T-helper 17 cell (primary cell): ENCODE measurements around the gene PEMT. TPM values are rescaled to one million over a fixed set of nuclear protein-coding genes. Genes with fewer than 3 reads are reported as not detected.

Source experiments
- ATAC-seq: fragments of 150-1000 bp; cut with Tn5 transposase; 2 replicates; pipeline ENCODE4 v1.10.0; 2021; ENCODE audit warnings: mild to moderate bottlenecking, moderate library complexity
- DNase-seq, 3 donors: peaks; one replicate each; pipeline versions ENCODE4 v3.0.0 to v3.0.0-alpha.2; 2020 to 2021
- H3K9me3 ChIP-seq: one replicate; pipeline ENCODE4 v1.7.0; 2013; ENCODE audit warnings: low read length, mild to moderate bottlenecking; ENCODE audit not compliant: control insufficient read depth, poor library complexity, severe bottlenecking
- H3K27ac Mint-ChIP-seq: one replicate; pipeline ENCODE4 v1.8.0; 2022; ENCODE audit warnings: mild to moderate bottlenecking, moderate library complexity, mixed read lengths
- H3K27me3 Mint-ChIP-seq: one replicate; pipeline ENCODE4 v1.8.0; 2022; ENCODE audit warnings: mixed read lengths
- H3K36me3 Mint-ChIP-seq: one replicate; pipeline ENCODE4 v1.8.0; 2022; ENCODE audit warnings: low read depth, mixed read lengths
- H3K4me1 Mint-ChIP-seq: one replicate; pipeline ENCODE4 v1.8.0; 2022; ENCODE audit warnings: mild to moderate bottlenecking, mixed read lengths
- H3K4me3 Mint-ChIP-seq: one replicate; pipeline ENCODE4 v1.8.0; 2022; ENCODE audit warnings: mild to moderate bottlenecking, moderate library complexity, mixed read lengths
- total RNA-seq, 4 donors: library from RNA in 2 of 4; stranded (reverse) in 2 of 4; gene quantifications; one replicate each; pipeline ENCODE4 v1.2.3 and lab custom pipeline; 2022 to 2026

PEMT gene
- total RNA-seq, 2 donors from 2014 or later, result 13.8 to 14.8 TPM

GRCh38 chr17:17561408-17562145 is 29.9 kb downstream of the PEMT start:
- Mint-ChIP-seq H3K4me1 (peaks cover 11% of the 10 kb centered on the region), H3K27me3 (no peaks in the 10 kb centered on the region), H3K36me3 (no peaks in the 10 kb centered on the region), H3K27ac (no peak overlapping the region), H3K4me3 (no peak overlapping the region)
- no peak for DNase-seq
- no peaks in the 10 kb centered on the region for H3K9me3 ChIP-seq
- no peak for ATAC-seq

GRCh38 chr17:17560975-17561374 is 30.5 kb downstream of the PEMT start:
- ATAC-seq, result no peak
- H3K9me3 ChIP-seq, result no peaks in the 10 kb centered on the region
- H3K27ac Mint-ChIP-seq, result no peak overlapping the region
- H3K36me3 Mint-ChIP-seq, result no peaks in the 10 kb centered on the region
- H3K4me1 Mint-ChIP-seq, result peaks cover 13% of the 10 kb centered on the region
- no peak overlapping the region for H3K4me3 Mint-ChIP-seq
- no peak for DNase-seq
- no peaks in the 10 kb centered on the region for H3K27me3 Mint-ChIP-seq

- H3K36me3 Mint-ChIP-seq, result no peaks in the 10 kb centered on the region
- no peaks in the 10 kb centered on the region for H3K9me3 ChIP-seq
- DNase-seq, result no peak
- H3K27ac Mint-ChIP-seq, result no peak overlapping the region
- peaks cover 11% of the 10 kb centered on the region for H3K4me1 Mint-ChIP-seq
- no peak for ATAC-seq
- H3K4me3 Mint-ChIP-seq, result no peak overlapping the region
- no peaks in the 10 kb centered on the region for H3K27me3 Mint-ChIP-seq
Observed at GRCh38 chr17:17560167-17560566, 31.3 kb downstream of the PEMT start.

DNA sequence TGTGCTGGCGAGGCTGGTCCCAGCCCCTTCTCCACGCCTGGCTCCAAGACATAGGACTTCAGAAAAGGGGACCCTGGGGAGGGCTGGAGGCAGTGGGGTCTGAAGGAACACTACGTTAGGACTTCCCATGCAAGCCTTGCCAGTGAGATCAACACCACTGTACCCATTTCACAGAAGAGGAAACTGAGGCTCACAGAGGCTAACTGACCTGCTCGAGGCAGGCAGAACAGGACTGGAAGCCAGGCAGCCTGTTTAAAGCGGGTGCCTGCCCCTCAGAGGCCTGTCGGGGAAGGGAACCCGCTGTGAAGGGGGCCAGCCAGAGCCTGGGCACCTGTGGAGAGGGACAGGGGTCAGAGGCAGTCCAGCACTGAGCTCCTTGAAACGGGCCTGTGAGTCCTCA is 32.3 kb downstream of the PEMT start:
- Mint-ChIP-seq H3K27ac (no peak overlapping the region), H3K4me1 (peaks cover 10% of the 10 kb centered on the region), H3K27me3 (no peaks in the 10 kb centered on the region), H3K36me3 (no peaks in the 10 kb centered on the region), H3K4me3 (no peak overlapping the region)
- no peak for DNase-seq
- ATAC-seq, result no peak
- H3K9me3 ChIP-seq, result no peaks in the 10 kb centered on the region

- DNase-seq (no peak), ATAC-seq (no peak)
- H3K9me3 ChIP-seq, result no peaks in the 10 kb centered on the region
- no peak overlapping the region for H3K4me3 Mint-ChIP-seq
- no peaks in the 10 kb centered on the region for H3K27me3 Mint-ChIP-seq
- no peaks in the 10 kb centered on the region for H3K36me3 Mint-ChIP-seq
- peaks cover 10% of the 10 kb centered on the region for H3K4me1 Mint-ChIP-seq
- no peak overlapping the region for H3K27ac Mint-ChIP-seq
Observed at GRCh38 chr17:17558431-17558830, 33.1 kb downstream of the PEMT start.

DNA sequence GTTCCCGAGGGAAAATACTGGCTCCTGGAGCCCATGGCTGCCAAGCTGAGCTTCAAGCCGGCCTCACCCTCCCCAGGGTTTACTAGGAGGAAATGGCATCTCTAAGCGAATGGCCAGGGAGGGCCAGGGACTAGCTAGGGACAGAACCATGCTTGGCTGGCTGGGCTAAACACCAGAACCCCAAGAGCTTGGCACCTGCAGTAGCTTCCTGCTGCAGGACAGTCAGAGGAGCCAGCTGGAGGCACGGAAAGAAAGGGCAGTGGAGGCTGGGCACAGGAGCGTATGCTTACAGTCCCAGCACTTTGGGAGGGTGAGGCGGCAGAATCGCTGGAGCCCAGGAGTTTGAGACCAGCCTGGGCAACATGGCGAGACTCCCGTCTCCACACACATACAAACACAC is 33.7 kb downstream of the PEMT start:
- no peaks in the 10 kb centered on the region for H3K27me3 Mint-ChIP-seq
- H3K9me3 ChIP-seq, result no peaks in the 10 kb centered on the region
- H3K27ac Mint-ChIP-seq, result no peak overlapping the region
- ATAC-seq, result no peak
- H3K4me3 Mint-ChIP-seq, result no peak overlapping the region
- no peak for DNase-seq
- no peaks in the 10 kb centered on the region for H3K36me3 Mint-ChIP-seq
- H3K4me1 Mint-ChIP-seq, result peaks cover 8% of the 10 kb centered on the region

DNA sequence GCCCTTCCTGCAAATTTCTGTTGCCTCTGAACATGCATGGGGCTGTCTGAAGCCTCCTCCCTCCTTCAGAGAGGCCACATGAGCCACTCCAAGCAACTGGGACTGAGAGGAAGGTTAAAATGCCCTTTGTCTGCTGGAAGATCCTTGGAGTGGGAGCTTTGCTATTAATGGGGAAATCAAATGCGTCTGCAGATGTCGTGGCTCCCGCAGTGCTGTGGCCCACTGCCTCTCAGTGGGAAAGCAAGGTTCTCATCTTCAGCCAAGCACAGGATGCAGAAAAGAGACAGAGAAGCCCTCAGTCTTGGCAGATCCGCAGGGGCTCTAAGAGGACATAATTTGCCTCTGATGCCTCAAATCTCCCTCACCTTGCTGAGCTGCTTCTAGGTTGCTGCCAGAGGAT is 34.8 kb downstream of the PEMT start:
- Mint-ChIP-seq H3K36me3 (no peaks in the 10 kb centered on the region), H3K4me3 (no peak overlapping the region), H3K4me1 (peaks cover 8% of the 10 kb centered on the region), H3K27me3 (no peaks in the 10 kb centered on the region), H3K27ac (no peak overlapping the region)
- DNase-seq (no peak), ATAC-seq (no peak)
- H3K9me3 ChIP-seq, result no peaks in the 10 kb centered on the region

DNA sequence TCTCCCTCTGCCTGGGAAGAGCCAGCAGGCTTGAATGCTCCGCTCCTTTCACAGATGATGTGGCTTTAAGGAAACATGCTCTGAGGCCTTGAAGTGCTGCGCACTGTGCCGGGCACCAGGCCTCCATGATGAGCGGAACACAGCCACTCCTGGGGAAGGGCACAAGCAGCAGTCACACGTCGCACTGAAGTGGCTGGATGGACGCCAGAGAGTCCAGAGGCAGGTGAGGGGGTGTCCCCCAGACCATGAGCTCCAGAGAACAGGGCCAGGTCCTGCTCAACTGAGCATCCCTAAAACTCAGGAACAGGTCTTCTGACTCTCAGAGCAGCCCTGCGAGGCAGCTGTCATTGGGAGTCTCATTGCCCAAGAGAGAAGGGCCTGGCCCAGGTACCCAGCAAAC is 35.6 kb downstream of the PEMT start:
- Mint-ChIP-seq H3K36me3 (no peaks in the 10 kb centered on the region), H3K27me3 (no peaks in the 10 kb centered on the region), H3K4me1 (peaks cover 8% of the 10 kb centered on the region), H3K4me3 (no peak overlapping the region), H3K27ac (no peak overlapping the region)
- H3K9me3 ChIP-seq, result no peaks in the 10 kb centered on the region
- DNase-seq (no peak), ATAC-seq (no peak)

DNA sequence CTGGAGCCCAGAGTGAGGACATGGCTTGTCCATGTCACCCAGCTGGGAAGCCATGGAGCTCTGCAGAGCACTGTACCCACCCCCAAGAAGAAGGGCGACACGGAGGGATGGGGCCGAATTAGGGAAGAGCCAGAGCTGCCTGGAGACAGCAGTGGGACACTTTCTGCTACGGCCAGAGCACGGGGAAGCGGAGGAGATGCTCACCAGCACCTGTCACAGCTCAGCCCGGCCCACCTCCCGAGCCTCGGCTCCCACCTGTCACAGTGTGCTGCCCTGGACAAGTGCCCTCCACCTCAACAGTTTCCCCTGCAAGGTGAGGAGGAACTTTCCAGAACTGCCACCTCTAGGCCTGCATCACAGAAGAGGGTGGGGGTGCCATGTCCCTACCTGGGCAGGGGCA is 36.4 kb downstream of the PEMT start:
- Mint-ChIP-seq H3K27me3 (no peaks in the 10 kb centered on the region), H3K4me3 (no peak overlapping the region), H3K27ac (no peak overlapping the region), H3K36me3 (no peaks in the 10 kb centered on the region), H3K4me1 (peaks cover 6% of the 10 kb centered on the region)
- DNase-seq (no peak), ATAC-seq (no peak)
- H3K9me3 ChIP-seq, result no peaks in the 10 kb centered on the region

GRCh38 chr17:17554266-17554665 is 37.2 kb downstream of the PEMT start:
- no peaks in the 10 kb centered on the region for H3K9me3 ChIP-seq
- H3K4me1 Mint-ChIP-seq, result peaks cover 6% of the 10 kb centered on the region
- ATAC-seq, result no peak
- H3K4me3 Mint-ChIP-seq, result no peak overlapping the region
- no peak overlapping the region for H3K27ac Mint-ChIP-seq
- no peaks in the 10 kb centered on the region for H3K36me3 Mint-ChIP-seq
- DNase-seq, result no peak
- no peaks in the 10 kb centered on the region for H3K27me3 Mint-ChIP-seq

DNA sequence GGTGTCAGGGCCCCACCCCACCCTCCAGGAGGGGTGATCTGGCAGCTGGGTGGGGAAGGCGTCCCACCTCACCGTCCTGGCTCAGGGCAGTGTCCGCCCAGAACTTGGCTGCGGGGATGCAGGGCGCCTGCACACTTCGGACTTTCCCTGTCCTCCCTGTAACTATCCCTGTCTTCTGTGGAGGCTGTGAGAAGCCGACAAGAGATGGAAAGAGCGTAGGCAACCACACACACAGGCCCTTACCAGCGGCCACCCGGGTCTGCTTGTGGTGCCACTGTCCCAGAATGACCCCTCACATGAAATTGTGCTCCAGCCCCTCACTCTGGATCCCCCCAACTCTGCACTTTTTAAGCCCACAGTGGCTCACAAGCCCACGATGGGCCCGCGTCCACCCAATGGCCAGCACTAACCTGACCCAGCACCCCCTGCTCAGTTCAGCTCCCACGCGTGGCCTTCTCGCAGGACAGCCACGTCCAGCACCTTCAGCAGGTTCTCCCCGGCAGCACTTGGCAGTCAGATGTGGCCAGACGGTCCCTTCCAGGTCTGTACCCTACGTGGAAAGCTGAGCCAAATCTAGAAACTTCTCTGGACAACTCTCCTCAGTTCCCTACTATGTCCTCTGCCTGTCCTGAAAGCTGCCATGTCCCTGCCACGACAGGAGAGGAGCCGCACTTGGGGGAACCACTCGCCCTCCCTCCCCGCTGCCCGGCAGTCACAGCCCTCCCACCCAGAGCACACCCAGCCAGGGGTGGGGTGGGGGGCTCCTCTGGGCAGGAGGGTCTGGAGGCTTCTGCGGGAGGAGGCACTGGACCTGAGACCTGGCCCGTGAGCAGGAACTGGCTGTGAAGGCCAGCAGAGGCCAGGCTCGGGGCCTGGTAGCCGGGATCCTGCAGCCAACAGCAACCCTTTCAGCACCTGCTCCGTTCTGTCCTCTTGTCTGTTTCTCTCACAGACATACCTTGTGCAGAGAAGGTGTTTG is 38.0 kb downstream of the PEMT start:
- H3K9me3 ChIP-seq, result no peaks in the 10 kb centered on the region
- DNase-seq (no peak), ATAC-seq (no peak)
- Mint-ChIP-seq H3K27me3 (no peaks in the 10 kb centered on the region), H3K27ac (no peak overlapping the region), H3K36me3 (no peaks in the 10 kb centered on the region), H3K4me3 (no peak overlapping the region), H3K4me1 (peaks cover 6% of the 10 kb centered on the region)

- H3K4me1 Mint-ChIP-seq, result peaks cover 6% of the 10 kb centered on the region
- no peaks in the 10 kb centered on the region for H3K27me3 Mint-ChIP-seq
- DNase-seq, result no peak
- ATAC-seq, result no peak
- no peak overlapping the region for H3K27ac Mint-ChIP-seq
- no peak overlapping the region for H3K4me3 Mint-ChIP-seq
- no peaks in the 10 kb centered on the region for H3K36me3 Mint-ChIP-seq
- H3K9me3 ChIP-seq, result no peaks in the 10 kb centered on the region
Observed at GRCh38 chr17:17552351-17553216, 38.9 kb downstream of the PEMT start.

DNA sequence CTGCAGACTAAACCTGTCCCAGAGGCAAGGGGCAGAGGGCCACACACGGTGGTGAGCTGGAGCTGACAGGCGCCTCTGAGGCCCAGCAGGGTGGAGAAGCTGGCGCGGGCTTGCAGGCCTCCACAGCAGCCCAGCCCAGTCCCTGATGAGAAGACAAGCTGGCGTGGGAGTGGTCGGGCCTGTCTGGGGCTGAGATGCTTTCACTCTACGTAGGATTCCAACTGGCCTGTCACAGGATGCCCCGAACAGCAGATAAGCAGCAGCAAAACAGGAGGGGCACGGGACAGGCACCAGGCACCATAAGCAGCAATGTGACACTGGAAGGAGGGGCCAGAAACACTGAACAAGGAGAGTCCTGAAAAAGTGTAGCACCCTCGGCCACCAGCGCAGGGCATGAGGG is 40.1 kb downstream of the PEMT start:
- Mint-ChIP-seq H3K36me3 (no peaks in the 10 kb centered on the region), H3K4me1 (peaks cover 4% of the 10 kb centered on the region), H3K4me3 (no peak overlapping the region), H3K27ac (no peak overlapping the region), H3K27me3 (no peaks in the 10 kb centered on the region)
- ATAC-seq (no peak), DNase-seq (no peak)
- H3K9me3 ChIP-seq, result no peaks in the 10 kb centered on the region
